AG08395 (cell line): ENCODE measurements around the gene ZBP1.

Experiments
- DNase-seq: peaks from one replicate; pipeline ENCODE4 v3.0.0; 2012; ENCODE audit warnings: mixed read lengths, low spot score

The ZBP1 gene

GRCh38 chr20:57598491-57598890 is 21.7 kb downstream of the ZBP1 start:
- no peak for DNase-seq

DNA sequence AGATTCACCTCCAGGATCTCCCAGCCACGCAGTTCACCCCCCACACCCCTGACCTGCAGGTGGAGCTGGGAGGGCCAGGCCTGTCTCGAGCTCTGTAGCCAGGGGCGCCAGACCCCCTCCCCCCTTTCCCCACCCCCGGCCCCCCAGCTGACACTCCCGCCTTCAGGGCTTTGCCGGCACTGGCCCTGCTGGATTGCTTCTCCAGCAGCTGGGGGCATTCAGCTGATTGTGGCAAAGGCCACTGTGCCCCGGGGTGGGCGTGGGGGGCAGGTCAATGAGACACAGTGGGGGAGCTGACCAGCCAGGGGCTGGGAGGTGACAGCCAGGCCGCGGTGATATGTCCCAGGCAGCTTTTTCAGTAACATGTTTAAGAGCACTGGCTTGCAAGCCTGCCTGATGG is 22.2 kb downstream of the ZBP1 start:
- no peak for DNase-seq

GRCh38 chr20:57596998-57597939 is 23.0 kb downstream of the ZBP1 start:
- peak; percentile 82 for DNase-seq

- DNase-seq: no peak
Measured at GRCh38 chr20:57596358-57596757, 23.9 kb downstream of the ZBP1 start.

DNA sequence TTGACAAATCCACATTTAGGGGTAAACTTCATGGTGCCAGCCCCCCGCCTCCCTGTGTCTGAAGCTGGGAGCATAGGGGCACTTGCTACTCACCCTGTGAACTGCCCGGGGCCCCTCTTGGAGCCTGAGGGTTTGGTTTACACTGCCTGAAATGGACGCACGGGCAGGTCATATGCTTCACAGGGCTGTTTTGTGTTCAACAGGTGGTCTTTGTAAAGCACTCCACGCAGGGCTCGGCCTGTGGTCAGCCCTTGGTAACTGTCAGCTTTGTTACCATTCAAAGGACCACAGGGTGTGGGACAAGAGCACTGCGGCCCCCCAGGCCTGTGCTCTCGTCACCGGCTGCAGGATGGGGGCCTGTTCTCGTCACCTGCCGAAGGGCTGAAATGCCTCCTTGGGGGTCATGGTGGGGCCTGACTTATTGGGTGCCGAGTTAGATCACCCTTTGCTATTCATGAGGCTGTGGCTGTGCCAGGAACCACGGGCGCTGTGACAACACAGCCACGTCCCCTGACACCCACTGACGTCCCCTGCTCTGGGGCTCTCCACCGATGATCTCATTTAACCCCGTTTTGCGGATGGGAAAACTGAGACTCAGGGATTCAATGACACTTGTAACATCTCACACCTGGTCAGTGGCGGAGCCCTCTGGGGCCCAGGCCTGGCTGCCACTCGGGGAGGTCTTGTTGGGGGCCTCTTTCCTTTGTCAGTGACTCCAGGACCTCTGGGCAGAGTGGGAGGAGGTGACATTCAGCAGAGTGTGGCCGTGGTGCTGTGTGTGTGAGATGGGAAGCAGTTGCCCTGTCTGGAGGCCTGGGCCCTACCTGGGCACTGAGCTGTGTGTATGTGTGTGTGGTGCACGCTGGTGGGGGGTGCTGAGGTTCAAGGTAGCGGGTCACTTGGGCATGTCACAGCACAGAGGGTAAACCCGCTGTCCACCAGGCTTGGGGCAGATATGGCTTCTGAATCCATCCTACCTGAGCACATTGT is 24.9 kb downstream of the ZBP1 start:
- DNase-seq: no peak

- peak; percentile 72 for DNase-seq
Measured at GRCh38 chr20:57594092-57594951, 25.9 kb downstream of the ZBP1 start.

DNA sequence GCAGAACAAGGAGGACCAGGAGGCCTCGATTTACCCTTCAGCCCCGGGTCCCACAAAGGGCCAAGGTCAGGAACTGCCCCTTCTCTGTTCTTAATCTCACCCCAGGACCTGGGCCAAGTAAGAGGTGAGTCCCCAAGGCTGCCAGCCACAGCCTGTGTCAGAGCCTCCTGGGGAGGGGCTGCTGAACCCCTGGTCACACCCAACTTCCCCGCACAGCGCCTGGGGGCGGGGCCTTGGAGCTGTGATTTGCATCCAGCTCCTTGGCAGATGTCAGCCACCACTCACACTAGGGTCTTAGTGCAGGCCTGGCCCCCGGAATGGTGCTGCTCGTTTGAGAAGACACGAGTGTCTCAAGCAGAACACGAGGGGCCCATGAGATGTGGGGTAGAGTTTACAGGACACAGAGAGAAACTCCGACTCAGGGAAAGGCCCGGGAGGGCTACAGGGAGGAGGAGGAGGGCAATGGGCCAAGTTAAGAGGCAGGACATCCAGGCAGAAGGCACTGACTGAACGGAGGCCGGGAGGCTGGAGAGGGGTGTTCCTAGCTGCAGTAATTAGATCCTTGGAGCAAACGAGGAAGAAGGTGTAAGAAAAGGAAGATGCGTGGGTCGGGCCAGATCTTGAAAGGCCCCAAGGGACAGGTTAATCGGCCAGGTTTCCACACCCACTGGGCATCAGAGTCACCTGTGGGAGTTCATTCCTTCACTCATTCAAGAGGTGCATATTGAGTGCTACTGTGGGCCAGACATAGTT is 26.9 kb downstream of the ZBP1 start:
- DNase-seq: no peak

GRCh38 chr20:57592263-57593092 is 27.7 kb downstream of the ZBP1 start:
- DNase-seq: no peak

- DNase-seq: no peak
Measured at GRCh38 chr20:57591289-57592229, 28.7 kb downstream of the ZBP1 start.

GRCh38 chr20:57590485-57591288 is 29.5 kb downstream of the ZBP1 start:
- no peak for DNase-seq

GRCh38 chr20:57589728-57590484 is 30.3 kb downstream of the ZBP1 start:
- DNase-seq: no peak

GRCh38 chr20:57589123-57589727 is 31.0 kb downstream of the ZBP1 start:
- DNase-seq: no peak

- no peak for DNase-seq
Measured at GRCh38 chr20:57588596-57588995, 31.6 kb downstream of the ZBP1 start.

- DNase-seq: no peak
Measured at GRCh38 chr20:57587989-57588377, 32.2 kb downstream of the ZBP1 start.

GRCh38 chr20:57587278-57587988 is 32.8 kb downstream of the ZBP1 start:
- no peak for DNase-seq

- no peak for DNase-seq
Measured at GRCh38 chr20:57586943-57587277, 33.3 kb downstream of the ZBP1 start.
